GM12878 (cell line): ENCODE results near the gene NMRK1. TPM values are rescaled to one million over a fixed set of nuclear protein-coding genes. Genes with fewer than 3 reads are reported as not detected.

Experiments used
- ATAC-seq: fragments of 200-7000 bp; cut with Tn5 transposase; 3 replicates; pipeline ENCODE4 v1.9.1; 2020; ENCODE audit warnings: mild to moderate bottlenecking, moderate library complexity
- BruUV-seq: library from RNA; stranded (reverse); fragments of 400-500 nt; replicated peaks from 2 replicates; lab custom pipeline; 2021; lab: Mats Ljungman, UMichigan
- CTCF ChIA-PET: fragments of 300-600 bp; sonication (Branson Sonifier 250); formaldehyde crosslinking; extraction: SDS; loops from one replicate; lab custom pipeline; 2021; ENCODE audit warnings: inconsistent platforms; lab: Yijun Ruan, JAX
- POLR2A ChIA-PET: fragments of 350-600 bp; formaldehyde crosslinking; extraction: SDS; loops from one replicate; lab custom pipeline; 2021; ENCODE audit warnings: inconsistent platforms; lab: Charles Lee
- RAD21 ChIA-PET: fragments of 300-600 bp; sonication (Branson Sonifier 250); formaldehyde crosslinking; loops from one replicate; lab custom pipeline; 2023; ENCODE audit warnings: antibody characterized with exemption; ENCODE audit not compliant: unreplicated experiment; lab: Charles Lee
- SMC1A ChIA-PET: fragments of 300-600 bp; sonication (Branson Sonifier 250); formaldehyde crosslinking; loops from one replicate; lab custom pipeline; 2023; ENCODE audit not compliant: unreplicated experiment, uncharacterized antibody; lab: Charles Lee
- DNase-seq: peaks from one replicate; pipeline ENCODE4 v3.0.0-alpha.2; 2011; ENCODE audit warnings: low read depth, low spot score
- FAIRE-seq: peaks from 3 replicates; lab custom pipeline; 2011; peaks lifted over from hg19 to GRCh38; lab: Jason Lieb, UNC
- H2AFZ ChIP-seq: 2 replicates; pipeline ENCODE4 v1.6.0; 2011; ENCODE audit warnings: low read depth, low read length, control low read depth; ENCODE audit not compliant: control insufficient read depth
- H3K27ac ChIP-seq: 2 replicates; pipeline ENCODE4 v1.5.1; 2011; ENCODE audit warnings: control low read depth; ENCODE audit not compliant: control insufficient read depth, insufficient read depth
- H3K27me3 ChIP-seq, 2 experiments: replicated peaks in 1 of 2; 2 replicates each; pipeline versions ENCODE4 v1.6.0 to v1.6.1; 2011; ENCODE audit warnings: low read length in 1 of 2; ENCODE audit not compliant: control insufficient read depth in 2 of 2, insufficient read depth in 2 of 2
- H3K36me3 ChIP-seq, 2 experiments: 2 replicates each; pipeline ENCODE4 v1.5.1; 2011; ENCODE audit warnings: low read length in 1 of 2; ENCODE audit not compliant: control insufficient read depth in 2 of 2, insufficient read depth in 2 of 2
- H3K4me1 ChIP-seq: 2 replicates; pipeline ENCODE4 v1.6.1; 2011; ENCODE audit warnings: mild to moderate bottlenecking, low read length, moderate library complexity, mixed read lengths; ENCODE audit not compliant: control insufficient read depth, insufficient read depth
- H3K4me2 ChIP-seq: 2 replicates; pipeline ENCODE4 v1.6.0; 2011; ENCODE audit warnings: control low read depth; ENCODE audit not compliant: control insufficient read depth, insufficient read depth
- H3K4me3 ChIP-seq: fragments of 200-600 bp; sonication (generic); 2 replicates; pipeline ENCODE4 v1.5.1; 2016
- H3K79me2 ChIP-seq: 2 replicates; pipeline ENCODE4 v1.6.0; 2011; ENCODE audit warnings: low read length; ENCODE audit not compliant: control insufficient read depth, insufficient read depth
- H3K9ac ChIP-seq: 2 replicates; pipeline ENCODE4 v1.8.0; 2011; ENCODE audit warnings: low read length, control low read depth, mixed read lengths; ENCODE audit not compliant: control insufficient read depth, insufficient read depth
- H3K9me3 ChIP-seq: replicated peaks from 3 replicates; pipeline ENCODE4 v1.5.1; 2011; ENCODE audit warnings: mild to moderate bottlenecking, low read length; ENCODE audit not compliant: control insufficient read depth, insufficient read depth
- H4K20me1 ChIP-seq: 2 replicates; pipeline ENCODE4 v1.6.0; 2011; ENCODE audit not compliant: control insufficient read depth, insufficient read depth
- EED ChIP-seq: sonication (generic); IDR thresholded peaks from 2 replicates; pipeline ENCODE4 v1.6.1; 2016; ENCODE audit warnings: antibody characterized with exemption, low read depth
- MYC ChIP-seq: IDR thresholded peaks from 2 replicates; pipeline ENCODE4 v1.6.1; 2011; ENCODE audit warnings: mild to moderate bottlenecking, low read length, moderate library complexity, inconsistent platforms; ENCODE audit not compliant: insufficient read depth, insufficient replicate concordance, insufficient read length, severe bottlenecking
- RELA ChIP-seq: fragments of 450-650 bp; IDR thresholded peaks from 2 replicates; pipeline ENCODE4 v1.8.0; 2014; ENCODE audit warnings: borderline replicate concordance; ENCODE audit not compliant: partially characterized antibody
- RFX5 ChIP-seq: IDR thresholded peaks from 2 replicates; pipeline ENCODE4 v1.6.1; 2011; ENCODE audit warnings: low read depth, low read length, improper control_type of control experiment
- TCF3 ChIP-seq: IDR thresholded peaks from 2 replicates; pipeline ENCODE4 v1.6.1; 2012; ENCODE audit warnings: low read depth, mild to moderate bottlenecking, low read length, borderline replicate concordance; ENCODE audit not compliant: insufficient read depth
- WGBS: methylation state at CpG from one replicate; pipeline ENCODE4 v1.1.6; 2016; ENCODE audit warnings: low lambda C conversion rate; ENCODE audit not compliant: insufficient replicate concordance, insufficient coverage; ENCODE audit errors: missing lambda C conversion rate; 5-methylcytosine and 5-hydroxymethylcytosine counted together
- in situ Hi-C: fragments of 300-500 bp; cut with MboI; formaldehyde crosslinking; loops from 9 replicates; pipeline ENCODE4 v1.14.3; 2018; ENCODE audit warnings: mixed read lengths
- intact Hi-C: fragments of 100-400 bp; cut with micrococcal nuclease; formaldehyde crosslinking; loops from one replicate; pipeline ENCODE4 v1.14.2; 2022; ENCODE audit not compliant: unreplicated experiment
- polyA plus RNA-seq, 11 experiments: library from polyadenylated mRNA; depleted of rRNA in 4 of 11; unstranded in 6 of 11; stranded (reverse) in 5 of 11; fragments of >200 nt; fragmentation: Nextera tagmentation in 4 of 11; fragmentation: Illumina TruSeq in 1 of 11; extraction: Ambion mirVana in 4 of 11; extraction: Trizol in 1 of 11; gene quantifications; 1 replicate in 1 of 11; 2 replicates in 10 of 11; pipeline versions ENCODE4 v1.2.1 to v1.2.3, GENCODE V29; 2011 to 2016; ENCODE audit warnings: inconsistent platforms in 2 of 11, missing spikeins in 2 of 11, low read depth in 1 of 11
- total RNA-seq, 4 experiments: library from RNA; depleted of rRNA in 3 of 4; stranded (reverse); fragments of >200 nt in 3 of 4; fragmentation: Illumina TruSeq in 1 of 4; extraction: Trizol in 1 of 4; gene quantifications; 2 replicates each; pipeline versions ENCODE4 v1.2.1 to v1.2.3, GENCODE V29; 2013 to 2021

NMRK1 gene
- total and polyA plus RNA-seq, 10 of the 15 experiments (the other 5 are each of a cell fraction or from before 2014, with no cell fraction given) = 8.4 to 17.2 (median 12.1) TPM

- no peak for DNase-seq
- Histone ChIP-seq H3K4me1 (peaks cover 10% of the 10 kb centered on the region; the same call in 1 of the 2 replicates), H3K79me2 (peaks cover 5% of the 10 kb centered on the region), H2AFZ (no peak overlapping the region), H3K4me2 (no peak overlapping the region)
- in situ Hi-C loops = no loop called here
- BruUV-seq = no TSS peak
- FAIRE-seq = no peak
- TF ChIP-seq RELA = no peak
- TF ChIP-seq, all 136 proteins: peak for 0
- ATAC-seq = no peak
- no peaks in the 10 kb centered on the region for H3K27me3 ChIP-seq
- H3K27ac ChIP-seq = no peak overlapping the region
- SMC1A ChIA-PET = interaction anchor here (0.9 to 11.0 kb wide), 4 partner anchors 9 to 312 kb away, joined by 3 to 74 read pairs (median 4); partner anchors contain the start of gene CARNMT1
- intact Hi-C loops = no loop called here
- no peaks in the 10 kb centered on the region for H3K9me3 ChIP-seq
- no peak overlapping the region for H3K9ac ChIP-seq
- CTCF ChIA-PET = interaction anchor here (0.7 to 5.2 kb wide), 5 partner anchors 29 to 310 kb away, joined by 3 to 30 read pairs (median 4); no protein-coding TSS in a partner anchor
- H3K36me3 ChIP-seq = no peaks in the 10 kb centered on the region
- H3K4me3 ChIP-seq = no peak overlapping the region
- no peaks in the 10 kb centered on the region for H4K20me1 ChIP-seq
- RAD21 ChIA-PET = no interaction called here
- 90% methylated on average over 12 of the region's 12 CpGs for WGBS
- POLR2A ChIA-PET = interaction anchor here (1.0 kb wide), 1 partner anchor 9 kb away, joined by 3 read pairs; no protein-coding TSS in a partner anchor
Measured at GRCh38 chr9:75083188-75083970, 4.6 kb downstream of the NMRK1 start.

GRCh38 chr9:75081632-75082031 lies 6.3 kb downstream of the NMRK1 start:
- RAD21 ChIA-PET = no interaction called here
- POLR2A ChIA-PET = no interaction called here
- peaks cover 10% of the 10 kb centered on the region; the same call in 1 of the 2 replicates for H3K4me1 ChIP-seq

More at GRCh38 chr9:75081632-75082031, 6.3 kb downstream of the NMRK1 start:
- Histone ChIP-seq H3K9me3 (no peaks in the 10 kb centered on the region), H3K36me3 (no peaks in the 10 kb centered on the region), H3K27ac (no peak overlapping the region), H3K27me3 (no peaks in the 10 kb centered on the region), H4K20me1 (no peaks in the 10 kb centered on the region), H2AFZ (no peak overlapping the region), H3K4me3 (no peak overlapping the region), H3K79me2 (no peaks in the 10 kb centered on the region; the same call in 1 of the 2 replicates), H3K4me2 (no peak overlapping the region), H3K9ac (no peak overlapping the region)
- BruUV-seq = no TSS peak
- no peak for FAIRE-seq
- ChIA-PET SMC1A (no interaction called here), CTCF (interaction anchor here (1.5 to 5.2 kb wide), 3 partner anchors 129 to 308 kb away, joined by 4 to 30 read pairs (median 14); partner anchors contain the start of gene C9orf40)
- ATAC-seq = no peak
- intact Hi-C loops = no loop called here
- 100% methylated on average over 2 of the region's 2 CpGs for WGBS
- TF ChIP-seq TCF3 = no peak
- no peak for TF ChIP-seq EED
- no peak for TF ChIP-seq RFX5
- no peak for TF ChIP-seq MYC
- DNase-seq = no peak
- in situ Hi-C loops = no loop called here
